ENCODE data around the gene TMEM258. TPM values are rescaled to one million over a fixed set of nuclear protein-coding genes. Genes with fewer than 3 reads are reported as not detected.
A peak's percentile ranks its signal among the peaks of the same experiment; 100 is the strongest.

Gene TMEM258
- total and polyA plus RNA-seq, 9 of the 15 experiments (the other 6 are each of a cell fraction or from before 2014, with no cell fraction given): 97.2 to 856 (median 231) TPM

DNA sequence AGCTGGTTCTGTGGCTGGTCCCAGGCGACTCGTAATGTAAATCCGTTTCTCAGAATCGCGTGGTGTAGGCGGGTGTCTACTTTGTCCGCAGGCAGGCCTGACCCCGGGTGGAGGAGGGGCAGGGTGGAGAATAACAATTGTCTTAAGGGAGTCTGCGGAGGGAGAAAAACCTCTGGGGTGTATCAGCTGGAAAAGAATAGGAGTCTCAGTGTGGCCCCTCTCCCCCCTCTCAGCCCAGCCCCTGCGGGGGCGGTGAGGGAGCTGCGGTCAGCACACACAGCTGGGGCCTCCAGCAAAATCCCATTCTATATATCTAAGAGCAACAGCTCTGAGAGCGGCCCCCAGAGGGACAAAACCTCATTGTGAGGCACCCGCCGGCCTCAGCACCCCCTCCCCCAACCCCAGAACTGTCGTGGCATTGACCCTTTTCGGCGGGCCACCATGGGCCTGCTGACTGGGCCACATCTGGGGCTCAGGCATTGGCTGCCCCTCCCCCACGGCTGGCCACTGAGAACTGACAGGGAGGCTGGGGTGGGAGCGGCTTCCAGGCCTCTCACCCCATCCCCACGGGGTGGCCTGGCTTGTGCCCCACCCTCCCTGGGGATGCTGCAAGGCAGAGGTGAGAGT, 42.7 kb downstream of the TMEM258 start (continued):
- TF ChIP-seq KLF16 (IDR thresholded peaks at IDR 0.05) (peak; percentile 86), TAF1 (IDR thresholded peaks at IDR 0.05; ENCODE audit: control insufficient read depth, extremely low read depth, insufficient read depth, low read length, severe bottlenecking) (peak; percentile 36), TRIM24 (IDR thresholded peaks at IDR 0.05) (peak in 1 of 2 experiments; percentile 60; a peak in 1 of 4 replicates), ZNF217 (CRISPR knock-in tag; IDR thresholded peaks at IDR 0.05) (no peak), SRSF3 (IDR thresholded peaks at IDR 0.05; ENCODE audit: insufficient read depth, low read length) (0 out of 2 replicates have a peak, but pooled peaks have one; percentile 47), TAF15 (IDR thresholded peaks at IDR 0.05; ENCODE audit: low read depth, low read length) (no peak), CCNT2 (IDR thresholded peaks at IDR 0.05; ENCODE audit: borderline replicate concordance, extremely low read depth, insufficient read length, low read depth, low read length) (peak; percentile 74), POLR2AphosphoS2 (IDR thresholded peaks at IDR 0.05; ENCODE audit: low read length) (no peak), ZNF41 (CRISPR knock-in tag; conservative IDR thresholded peaks at IDR 0.05) (no peak), ZNF79 (CRISPR knock-in tag; IDR thresholded peaks at IDR 0.05; ENCODE audit: low read depth) (no peak), ZNF77 (CRISPR knock-in tag; IDR thresholded peaks at IDR 0.05) (no peak), SP2 (IDR thresholded peaks at IDR 0.05; ENCODE audit: extremely low read depth, low read depth, low read length, poor library complexity, severe bottlenecking) (no peak), ZNF584 (CRISPR knock-in tag; IDR thresholded peaks at IDR 0.05; ENCODE audit: low read depth) (no peak), THRAP3 (IDR thresholded peaks at IDR 0.05; ENCODE audit: borderline replicate concordance) (no peak), PPARD (CRISPR knock-in tag; IDR thresholded peaks at IDR 0.05) (no peak), HBP1 (CRISPR knock-in tag; IDR thresholded peaks at IDR 0.05) (no peak), MECOM (CRISPR knock-in tag; IDR thresholded peaks at IDR 0.05) (no peak), RFX5 (IDR thresholded peaks at IDR 0.05; ENCODE audit: low read depth, low read length) (no peak), JUNB (CRISPR knock-in tag; conservative IDR thresholded peaks at IDR 0.05) (no peak), ZNF232 (CRISPR knock-in tag; IDR thresholded peaks at IDR 0.05) (no peak)
- TF ChIP-seq, protein P1, sequence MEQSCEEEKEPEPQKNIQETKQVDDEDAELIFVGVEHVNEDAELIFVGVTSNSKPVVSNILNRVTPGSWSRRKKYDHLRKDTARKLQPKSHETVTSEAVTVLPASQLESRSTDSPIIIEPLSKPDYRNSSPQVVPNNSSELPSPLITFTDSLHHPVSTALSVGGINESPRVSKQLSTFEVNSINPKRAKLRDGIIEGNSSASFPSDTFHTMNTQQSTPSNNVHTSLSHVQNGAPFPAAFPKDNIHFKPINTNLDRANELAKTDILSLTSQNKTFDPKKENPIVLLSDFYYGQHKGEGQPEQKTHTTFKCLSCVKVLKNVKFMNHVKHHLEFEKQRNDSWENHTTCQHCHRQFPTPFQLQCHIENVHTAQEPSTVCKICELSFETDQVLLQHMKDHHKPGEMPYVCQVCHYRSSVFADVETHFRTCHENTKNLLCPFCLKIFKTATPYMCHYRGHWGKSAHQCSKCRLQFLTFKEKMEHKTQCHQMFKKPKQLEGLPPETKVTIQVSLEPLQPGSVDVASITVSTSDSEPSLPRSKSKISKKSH (CRISPR knock-in tag; IDR thresholded peaks at IDR 0.05): no peak
- TF ChIP-seq, protein P2, sequence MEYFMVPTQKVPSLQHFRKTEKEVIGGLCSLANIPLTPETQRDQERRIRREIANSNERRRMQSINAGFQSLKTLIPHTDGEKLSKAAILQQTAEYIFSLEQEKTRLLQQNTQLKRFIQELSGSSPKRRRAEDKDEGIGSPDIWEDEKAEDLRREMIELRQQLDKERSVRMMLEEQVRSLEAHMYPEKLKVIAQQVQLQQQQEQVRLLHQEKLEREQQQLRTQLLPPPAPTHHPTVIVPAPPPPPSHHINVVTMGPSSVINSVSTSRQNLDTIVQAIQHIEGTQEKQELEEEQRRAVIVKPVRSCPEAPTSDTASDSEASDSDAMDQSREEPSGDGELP (CRISPR knock-in tag; IDR thresholded peaks at IDR 0.05; ENCODE audit: borderline replicate concordance): peak; percentile 99
- TF ChIP-seq, protein P3, sequence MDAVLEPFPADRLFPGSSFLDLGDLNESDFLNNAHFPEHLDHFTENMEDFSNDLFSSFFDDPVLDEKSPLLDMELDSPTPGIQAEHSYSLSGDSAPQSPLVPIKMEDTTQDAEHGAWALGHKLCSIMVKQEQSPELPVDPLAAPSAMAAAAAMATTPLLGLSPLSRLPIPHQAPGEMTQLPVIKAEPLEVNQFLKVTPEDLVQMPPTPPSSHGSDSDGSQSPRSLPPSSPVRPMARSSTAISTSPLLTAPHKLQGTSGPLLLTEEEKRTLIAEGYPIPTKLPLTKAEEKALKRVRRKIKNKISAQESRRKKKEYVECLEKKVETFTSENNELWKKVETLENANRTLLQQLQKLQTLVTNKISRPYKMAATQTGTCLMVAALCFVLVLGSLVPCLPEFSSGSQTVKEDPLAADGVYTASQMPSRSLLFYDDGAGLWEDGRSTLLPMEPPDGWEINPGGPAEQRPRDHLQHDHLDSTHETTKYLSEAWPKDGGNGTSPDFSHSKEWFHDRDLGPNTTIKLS (IDR thresholded peaks at IDR 0.05; ENCODE audit: borderline replicate concordance, low read depth): 0 out of 2 replicates have a peak, but pooled peaks have one; percentile 29

Measured in K562 (cell line).